ENCODE data around the gene PSEN2. TPM values are rescaled to one million over a fixed set of nuclear protein-coding genes. Genes with fewer than 3 reads are reported as not detected.

PSEN2 gene
- total and polyA plus RNA-seq, 2 of the 8 experiments (the other 6 are each of a cell fraction or from before 2014, with no cell fraction given), result 22.9 to 29.0 TPM

- DNase-seq (ENCODE audit: low read depth in 1 of 2, low spot score in 2 of 2), result no peak
- POLR2A ChIA-PET (ENCODE audit: partially characterized antibody), result interaction anchor here (1.1 to 1.2 kb wide), 4 partner anchors 8 to 15 kb away, joined by 3 to 4 read pairs (median 4); partner anchors contain the start of gene PSEN2
Observed at GRCh38 chr1:226882631-226883409, 12.4 kb downstream of the PSEN2 start.

More at GRCh38 chr1:226882631-226883409, 12.4 kb downstream of the PSEN2 start:
- no peak overlapping the region for H3K4me3 ChIP-seq (ENCODE audit: extremely low read depth in 1 of 4, insufficient read depth in 2 of 4, low read depth in 3 of 4, low read length in 4 of 4)
- no peak for FAIRE-seq
- H4K8ac ChIP-seq (ENCODE audit: extremely low read depth, insufficient read depth, low read length), result no peak overlapping the region
- no peak overlapping the region for H3K23ac ChIP-seq (ENCODE audit: insufficient read length)
- no peak overlapping the region for H2BK120ac ChIP-seq (replicated peaks; ENCODE audit: low read depth, low read length)
- no peaks in the 10 kb centered on the region for H3K79me1 ChIP-seq (ENCODE audit: low read depth, low read length)
- H3K9ac ChIP-seq (replicated peaks in 1 of 4; ENCODE audit: extremely low read depth in 1 of 4, low read depth in 3 of 4, low read length in 3 of 4), result no peak overlapping the region
- no peak overlapping the region for H2BK5ac ChIP-seq (ENCODE audit: low read depth, low read length)
- CTCF ChIA-PET (ENCODE audit: partially characterized antibody), result interaction anchor here (1.0 to 1.2 kb wide), 2 partner anchors 27 to 327 kb away, joined by 3 read pairs; no protein-coding TSS in a partner anchor
- no peaks in the 10 kb centered on the region for H4K20me1 ChIP-seq (replicated peaks in 1 of 2; ENCODE audit: control insufficient read depth in 1 of 2, insufficient read depth in 2 of 2, low read length in 2 of 2)
- H3K18ac ChIP-seq (ENCODE audit: extremely low read depth, low read length), result no peak overlapping the region
- no peak overlapping the region for H3K27ac ChIP-seq (ENCODE audit: low read depth, low read length)
- no peak for TF ChIP-seq CHD1 (IDR thresholded peaks at IDR 0.05; ENCODE audit: low read depth, low read length)
- H3K56ac ChIP-seq (replicated peaks; ENCODE audit: insufficient read length, low read depth, low read length), result no peak overlapping the region
- 91% methylated on average over 9 of the region's 9 CpGs; no CpG with 5 or more reads in 1 of the 2 experiments for WGBS, 2 experiments (ENCODE audit: extremely low coverage in 1 of 2, insufficient coverage in 1 of 2, insufficient read length in 1 of 2, insufficient replicate concordance in 2 of 2, low coverage in 1 of 2, low lambda C conversion rate in 2 of 2, missing lambda C conversion rate in 1 of 2)
- no peak overlapping the region for H2AK5ac ChIP-seq (ENCODE audit: low read depth, low read length)
- no peaks in the 10 kb centered on the region for H3K27me3 ChIP-seq (replicated peaks in 1 of 4; ENCODE audit: control insufficient read depth in 3 of 4, extremely low read depth in 1 of 4, insufficient read depth in 3 of 4, low read length in 3 of 4)
- H3K36me3 ChIP-seq (ENCODE audit: control insufficient read depth in 2 of 4, insufficient read depth in 4 of 4, low read length in 3 of 4), result peaks cover 0 to 25% (median 6%) of the 10 kb centered on the region in 4 experiments; a peak in 5 of 8 replicates
- H3K9me3 ChIP-seq (ENCODE audit: insufficient read depth in 2 of 2, low read depth in 1 of 2, low read length in 1 of 2), result no peaks in the 10 kb centered on the region
- H3K4ac ChIP-seq (replicated peaks; ENCODE audit: insufficient read length, low read depth, low read length), result no peak overlapping the region
- no peak overlapping the region for H2BK20ac ChIP-seq (ENCODE audit: low read length)
- H3K23me2 ChIP-seq (ENCODE audit: low read depth, low read length), result no peaks in the 10 kb centered on the region
- H2BK15ac ChIP-seq (ENCODE audit: low read length), result no peak overlapping the region
- no peak overlapping the region for H3K4me2 ChIP-seq (ENCODE audit: insufficient read depth in 1 of 2, low read depth in 2 of 2, low read length in 2 of 2)
- no peaks in the 10 kb centered on the region; a peak in 1 of 7 replicates for H3K4me1 ChIP-seq (replicated peaks in 1 of 4; ENCODE audit: control insufficient read depth in 3 of 4, insufficient read depth in 4 of 4, low read length in 3 of 4)
- H4K5ac ChIP-seq (ENCODE audit: insufficient read length, low read depth, low read length), result no peak overlapping the region
- H2AFZ ChIP-seq (ENCODE audit: low read length), result no peak overlapping the region
- no peak overlapping the region for H3K14ac ChIP-seq (ENCODE audit: insufficient read length)
- H2BK12ac ChIP-seq (ENCODE audit: low read depth, low read length), result no peak overlapping the region
- H3K79me2 ChIP-seq (ENCODE audit: control insufficient read depth in 1 of 2, insufficient read depth in 2 of 2, low read length in 2 of 2), result no peaks in the 10 kb centered on the region
- no peak overlapping the region for H4K91ac ChIP-seq (replicated peaks; ENCODE audit: insufficient read length, low read length)
